Esophagus muscularis mucosa (tissue), 4 donors: ENCODE results near the gene PRDM16. TPM values are rescaled to one million over a fixed set of nuclear protein-coding genes. Genes with fewer than 3 reads are reported as not detected.

Source experiments
- DNase-seq: peaks from one replicate; pipeline ENCODE4 v3.0.0-alpha.2; 2017; ENCODE audit errors: extremely low spot score
- H3K27ac ChIP-seq, 4 donors: fragments of 200-600 bp; sonication (generic); replicated peaks in 1 of 4; 1 replicate in 3 of 4; 2 replicates in 1 of 4; pipeline ENCODE4 v1.5.1; 2016 to 2019; ENCODE audit warnings: mild to moderate bottlenecking in 1 of 4
- H3K27me3 ChIP-seq, 4 donors: fragments of 200-600 bp; sonication (generic); one replicate each; pipeline versions ENCODE4 v1.5.1 to v1.6.0; 2016 to 2019
- H3K36me3 ChIP-seq, 4 donors: fragments of 200-600 bp; sonication (generic); one replicate each; pipeline ENCODE4 v1.5.1; 2016 to 2019
- H3K4me1 ChIP-seq, 4 donors: fragments of 200-600 bp; sonication (generic); one replicate each; pipeline ENCODE4 v1.5.1; 2016 to 2019
- H3K4me3 ChIP-seq, 4 donors: fragments of 200-600 bp; sonication (generic); 1 replicate in 2 of 4; 2 replicates in 2 of 4; pipeline ENCODE4 v1.5.1; 2016 to 2019; ENCODE audit warnings: mild to moderate bottlenecking in 4 of 4, moderate library complexity in 1 of 4
- H3K9me3 ChIP-seq, 4 donors: fragments of 200-600 bp; sonication (generic); 1 replicate in 3 of 4; 2 replicates in 1 of 4; pipeline ENCODE4 v1.5.1; 2016 to 2019
- CTCF ChIP-seq, 3 experiments: fragments of 200-600 bp in 2 of 3; fragments of 450-650 bp in 1 of 3; sonication (generic) in 2 of 3; IDR thresholded peaks; one replicate each; pipeline ENCODE4 v1.5.1; 2017 to 2019; ENCODE audit warnings: antibody characterized with exemption in 3 of 3, mild to moderate bottlenecking in 2 of 3, moderate library complexity in 1 of 3
- EP300 ChIP-seq: sonication (generic); formaldehyde crosslinking; IDR thresholded peaks from one replicate; pipeline ENCODE4 v1.6.1; 2017; ENCODE audit warnings: antibody characterized with exemption
- POLR2A ChIP-seq: fragments of 450-650 bp; IDR thresholded peaks from one replicate; pipeline ENCODE4 v1.6.1; 2017; ENCODE audit warnings: antibody characterized with exemption, moderate library complexity, mild to moderate bottlenecking, low read depth
- POLR2AphosphoS5 ChIP-seq, 2 donors: sonication (generic); formaldehyde crosslinking; IDR thresholded peaks; one replicate each; pipeline ENCODE4 v1.6.1; 2017; ENCODE audit warnings: antibody characterized with exemption in 2 of 2
- WGBS: methylation state at CpG from one replicate; pipeline ENCODE4 v1.1.5; 2018; 5-methylcytosine and 5-hydroxymethylcytosine counted together
- intact Hi-C: fragments of 100-400 bp; cut with DNase I; formaldehyde crosslinking; loops from one replicate; pipeline ENCODE4 v1.15.1; 2023
- total RNA-seq, 4 donors: library from RNA; depleted of rRNA; stranded (reverse); fragments of >200 nt; gene quantifications; one replicate each; pipeline versions ENCODE4 v1.1.0 to v1.2.1, GENCODE V29; 2016

The PRDM16 gene
- total RNA-seq, result 1 to 10 TPM; 1.2 to 4.4 (median 2.2) TPM

- H3K9me3 ChIP-seq, result no peaks in the 10 kb centered on the region
- no peak for DNase-seq
- peak within 1 kb of the TSS; percentile 77 to 91 (median 87) for H3K4me3 ChIP-seq
- intact Hi-C loops, result loop anchor here (5.0 kb wide), 1 partner anchor 354 kb away; no protein-coding TSS in a partner anchor
- peaks cover 21 to 68% (median 59%) of the 10 kb centered on the region in 4 donors for H3K4me1 ChIP-seq
- 2% methylated on average over 36 of the region's 106 CpGs for WGBS
- H3K27ac ChIP-seq, result peak within 1 kb of the TSS; percentile 74 to 82 (median 80)
- peaks cover 0 to 94% (median 68%) of the 10 kb centered on the region in 4 donors for H3K27me3 ChIP-seq
- TF ChIP-seq CTCF (IDR thresholded peaks at IDR 0.05), result no peak
- TF ChIP-seq POLR2AphosphoS5 (IDR thresholded peaks at IDR 0.05), result no peak
- no peak for TF ChIP-seq EP300
- no peak for TF ChIP-seq POLR2A
- no peaks in the 10 kb centered on the region for H3K36me3 ChIP-seq
These were observed at the start of gene PRDM16 for GRCh38 chr1:3068564-3069431. PRDM16 (plus strand) TSS chr1:3069203; CDS start chr1:3069260, 57 bp downstream.

GRCh38 chr1:3019516-3020051 is 49.4 kb upstream of the PRDM16 start:
- no peak for DNase-seq
- Histone ChIP-seq H3K9me3 (no peaks in the 10 kb centered on the region), H3K4me3 (no peak overlapping the region), H3K27me3 (peaks cover 0 to 59% (median under 1%) of the 10 kb centered on the region in 4 donors), H3K27ac (no peak overlapping the region), H3K4me1 (no peaks in the 10 kb centered on the region), H3K36me3 (no peaks in the 10 kb centered on the region)
- TF ChIP-seq CTCF (IDR thresholded peaks at IDR 0.05), result no peak
- TF ChIP-seq POLR2A, result no peak
- no peak for TF ChIP-seq POLR2AphosphoS5 (IDR thresholded peaks at IDR 0.05)
- TF ChIP-seq EP300, result no peak
- intact Hi-C loops, result no loop called here
- WGBS, result 90% methylated on average over 22 of the region's 24 CpGs

GRCh38 chr1:3020263-3020909 is 48.6 kb upstream of the PRDM16 start:
- Histone ChIP-seq H3K27me3 (peaks cover 0 to 51% (median 0%) of the 10 kb centered on the region in 4 donors), H3K27ac (no peak overlapping the region), H3K36me3 (no peaks in the 10 kb centered on the region), H3K4me1 (no peaks in the 10 kb centered on the region), H3K4me3 (no peak overlapping the region), H3K9me3 (no peaks in the 10 kb centered on the region)
- no peak for TF ChIP-seq POLR2A
- TF ChIP-seq POLR2AphosphoS5 (IDR thresholded peaks at IDR 0.05), result no peak
- TF ChIP-seq EP300, result no peak
- TF ChIP-seq CTCF (IDR thresholded peaks at IDR 0.05), result no peak
- 92% methylated on average over 12 of the region's 12 CpGs for WGBS
- DNase-seq, result no peak
- intact Hi-C loops, result no loop called here

GRCh38 chr1:3021233-3021671 is 47.8 kb upstream of the PRDM16 start, which contains the start of gene ACTRT2:
ACTRT2 (plus strand) TSS chr1:3021467; CDS start chr1:3021687, 220 bp downstream.
- no peak for TF ChIP-seq POLR2AphosphoS5 (IDR thresholded peaks at IDR 0.05)
- TF ChIP-seq CTCF (IDR thresholded peaks at IDR 0.05), result no peak
- TF ChIP-seq POLR2A, result no peak
- no peak for TF ChIP-seq EP300
- Histone ChIP-seq H3K27me3 (peaks cover 0 to 42% (median 0%) of the 10 kb centered on the region in 4 donors), H3K27ac (no peak within 1 kb of the TSS), H3K4me3 (no peak within 1 kb of the TSS), H3K9me3 (no peaks in the 10 kb centered on the region), H3K4me1 (no peaks in the 10 kb centered on the region), H3K36me3 (no peaks in the 10 kb centered on the region)
- 54% methylated on average over 8 of the region's 8 CpGs for WGBS
- intact Hi-C loops, result no loop called here
- no peak for DNase-seq
